GM21825 (cell line): Measurements from ENCODE around the gene OR7G2.

Experiments used
- ATAC-seq: cut with Tn5 transposase; IDR thresholded peaks from one replicate; pipeline ENCODE4 v1.9.1; 2021; ENCODE audit warnings: mild to moderate bottlenecking, moderate library complexity; ENCODE audit not compliant: unreplicated experiment

Gene OR7G2

DNA sequence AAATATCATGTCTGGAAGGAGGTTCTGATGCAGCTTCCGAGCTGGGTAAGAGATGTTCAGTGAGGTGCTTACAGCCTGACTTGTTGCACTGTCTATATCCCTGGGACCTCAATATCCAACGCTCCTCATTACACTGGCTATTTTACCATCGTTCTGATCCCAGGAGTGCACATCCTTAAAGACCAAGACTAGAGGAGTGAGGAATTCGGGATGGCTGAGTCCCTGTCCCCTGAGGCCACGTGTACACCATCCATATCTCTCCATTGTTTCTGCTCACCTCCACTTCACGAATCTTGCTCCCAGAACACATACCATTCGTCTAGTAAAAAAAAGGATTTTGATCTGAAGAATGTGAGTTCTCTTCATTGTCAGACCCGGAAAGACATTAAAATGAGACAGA is at the start of gene OR7G2:
Gene OR7G2 (minus strand): TSS at position 101 of the 400 bp plus-strand sequence. CDS start 4,232 bp downstream, outside the sequence.
- ATAC-seq: no peak

DNA sequence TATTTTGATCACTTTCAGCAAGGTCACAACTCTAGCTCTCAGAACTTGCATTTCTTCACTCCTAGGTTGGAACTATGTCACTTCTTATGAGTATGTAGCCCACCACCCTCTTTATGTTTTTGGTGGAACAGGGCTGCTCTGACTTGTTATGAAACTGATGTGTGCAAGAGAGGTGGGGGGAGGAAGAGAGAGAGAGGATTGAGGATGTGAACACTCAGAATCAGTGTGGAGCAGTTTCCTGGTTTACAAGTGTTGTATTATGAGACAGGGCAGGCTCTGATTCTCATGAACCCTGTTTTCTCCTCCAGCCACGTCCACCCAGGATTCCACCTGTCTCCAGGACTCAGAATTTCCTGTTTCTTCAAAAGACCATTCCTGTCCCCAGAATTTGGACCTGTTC is 49.0 kb upstream of the OR7G2 start:
- no peak for ATAC-seq

DNA sequence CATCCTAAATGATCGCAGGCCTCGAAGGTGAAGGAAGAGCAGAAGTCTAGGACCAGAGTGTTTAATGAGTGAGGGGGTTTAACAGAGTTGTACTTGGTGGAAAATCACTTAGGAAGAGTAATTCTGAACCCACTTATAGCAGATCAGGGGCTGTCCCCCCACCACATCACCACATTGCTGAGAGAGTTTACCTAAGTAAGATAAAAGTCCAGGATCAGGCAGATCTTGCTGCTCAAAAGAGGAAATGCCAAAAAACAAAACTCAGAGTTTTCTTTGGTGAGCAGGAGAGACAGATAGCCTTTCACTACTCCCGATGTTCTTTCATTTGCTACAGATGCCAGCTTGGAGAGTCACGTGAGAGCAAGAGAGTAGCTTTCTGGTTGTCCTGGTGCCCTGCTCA is 48.3 kb upstream of the OR7G2 start:
- no peak for ATAC-seq

DNA sequence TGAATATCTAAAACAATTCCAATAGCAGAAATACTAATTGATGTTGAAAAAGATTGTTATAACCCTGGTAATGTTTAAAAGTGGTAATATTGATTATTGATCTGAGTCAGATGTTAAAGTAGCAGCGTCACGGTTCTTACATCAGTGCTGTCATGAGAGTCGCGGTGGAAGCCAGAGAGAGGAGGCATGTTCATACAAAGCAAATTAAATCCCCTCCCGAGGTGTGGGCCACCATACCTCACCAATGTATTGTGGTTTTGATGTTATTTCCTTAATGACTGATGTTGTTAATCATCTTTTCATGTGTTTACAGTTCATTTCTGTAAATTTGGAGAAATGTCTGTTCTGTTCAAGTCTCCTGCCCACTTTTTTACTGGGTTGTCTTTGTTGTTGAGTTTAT is 44.1 kb upstream of the OR7G2 start:
- ATAC-seq: no peak

DNA sequence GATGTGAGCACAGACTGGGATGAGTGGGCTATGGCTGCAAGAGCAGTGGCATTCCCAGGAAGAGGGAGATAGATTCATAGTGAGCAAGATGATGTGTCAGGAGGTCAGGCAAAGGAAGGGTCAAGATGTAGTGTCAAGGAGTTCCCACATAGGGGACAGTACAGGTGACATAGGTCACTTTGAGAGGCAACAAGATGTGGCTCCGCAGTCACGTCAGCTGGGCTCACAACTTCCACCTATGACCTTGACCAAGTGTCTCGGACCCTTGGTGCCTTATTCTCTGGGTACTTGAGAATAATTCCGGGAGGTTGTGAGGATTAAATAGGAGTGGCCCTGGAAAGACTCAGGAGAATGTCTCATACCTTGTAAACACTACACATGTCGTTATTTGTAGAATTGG is 43.4 kb upstream of the OR7G2 start:
- ATAC-seq: no peak

DNA sequence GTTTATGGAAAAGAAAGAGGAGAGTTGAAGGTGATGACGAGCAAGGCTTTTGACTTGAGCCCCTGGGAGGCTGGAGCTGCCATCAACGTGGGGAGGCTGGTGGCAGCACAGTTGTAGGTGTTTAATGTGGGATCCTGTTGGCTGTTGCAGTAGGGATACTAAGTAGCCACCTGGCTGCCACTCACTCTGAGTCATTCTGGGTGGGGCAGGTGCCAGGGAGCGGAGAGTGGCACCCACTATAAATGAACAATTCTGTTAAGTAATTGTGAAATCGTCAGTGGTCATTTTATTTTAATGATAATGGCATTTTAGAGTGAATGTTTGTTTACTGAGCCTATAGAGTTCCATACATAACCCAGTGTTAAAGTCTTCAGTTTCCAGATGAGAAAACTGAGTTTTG is 42.7 kb upstream of the OR7G2 start:
- ATAC-seq: no peak

DNA sequence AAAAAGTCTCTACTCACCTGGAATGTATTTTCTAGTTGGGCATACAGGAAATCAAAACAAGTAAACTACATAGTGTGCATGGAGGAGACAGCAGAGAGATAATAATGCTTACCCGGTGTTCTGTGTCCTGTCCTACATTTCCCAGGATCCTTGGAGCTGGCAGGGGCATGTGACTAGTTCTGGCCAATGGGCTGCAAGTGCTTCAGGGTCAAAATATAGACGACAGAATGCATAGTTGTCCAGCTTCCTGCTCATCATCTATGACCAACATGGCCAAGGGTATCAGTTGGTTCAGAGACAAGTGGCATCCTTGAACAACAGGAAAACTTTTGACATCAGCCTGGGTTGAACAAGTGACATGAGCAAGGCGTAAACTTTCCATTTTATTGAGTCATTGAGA is 41.4 kb upstream of the OR7G2 start:
- no peak for ATAC-seq

DNA sequence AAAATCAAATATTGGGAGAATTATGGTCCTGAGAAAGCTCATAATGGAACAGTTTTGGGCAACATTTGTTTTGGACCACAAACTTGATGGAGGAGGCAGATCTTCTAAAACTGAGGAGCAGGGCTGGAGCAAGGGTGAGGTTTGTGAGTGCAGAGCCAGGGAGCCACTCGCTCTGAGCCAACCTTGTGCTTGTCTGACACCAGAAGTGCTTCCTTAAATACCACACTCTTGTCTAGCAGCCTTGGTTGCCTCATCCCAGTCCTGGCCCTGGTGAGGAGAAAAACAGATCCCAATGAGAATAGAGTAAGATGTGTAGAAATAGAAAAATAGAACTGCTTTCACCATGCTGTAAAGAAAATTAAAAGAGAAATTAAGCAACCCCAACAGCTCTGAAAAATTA is 39.6 kb upstream of the OR7G2 start:
- no peak for ATAC-seq

DNA sequence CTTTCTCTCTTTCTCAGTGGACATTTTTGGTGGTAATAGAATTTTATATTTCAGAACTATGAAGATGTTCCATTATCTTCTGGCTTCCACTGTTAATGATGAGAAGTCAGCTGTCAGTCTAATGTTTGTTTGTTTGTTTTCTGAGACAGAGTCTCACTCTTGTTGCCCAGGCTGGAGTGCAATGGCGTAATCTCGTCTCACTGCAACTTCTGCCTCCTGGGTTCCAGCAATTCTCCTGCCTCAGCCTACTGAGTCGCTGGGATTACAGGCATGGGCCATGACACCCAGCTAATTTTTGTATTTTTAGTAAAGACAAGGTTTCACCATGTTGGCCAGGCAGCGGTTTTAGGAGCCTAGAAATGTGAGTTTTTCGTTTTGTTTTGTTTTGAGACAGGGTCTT is 37.6 kb upstream of the OR7G2 start:
- no peak for ATAC-seq

DNA sequence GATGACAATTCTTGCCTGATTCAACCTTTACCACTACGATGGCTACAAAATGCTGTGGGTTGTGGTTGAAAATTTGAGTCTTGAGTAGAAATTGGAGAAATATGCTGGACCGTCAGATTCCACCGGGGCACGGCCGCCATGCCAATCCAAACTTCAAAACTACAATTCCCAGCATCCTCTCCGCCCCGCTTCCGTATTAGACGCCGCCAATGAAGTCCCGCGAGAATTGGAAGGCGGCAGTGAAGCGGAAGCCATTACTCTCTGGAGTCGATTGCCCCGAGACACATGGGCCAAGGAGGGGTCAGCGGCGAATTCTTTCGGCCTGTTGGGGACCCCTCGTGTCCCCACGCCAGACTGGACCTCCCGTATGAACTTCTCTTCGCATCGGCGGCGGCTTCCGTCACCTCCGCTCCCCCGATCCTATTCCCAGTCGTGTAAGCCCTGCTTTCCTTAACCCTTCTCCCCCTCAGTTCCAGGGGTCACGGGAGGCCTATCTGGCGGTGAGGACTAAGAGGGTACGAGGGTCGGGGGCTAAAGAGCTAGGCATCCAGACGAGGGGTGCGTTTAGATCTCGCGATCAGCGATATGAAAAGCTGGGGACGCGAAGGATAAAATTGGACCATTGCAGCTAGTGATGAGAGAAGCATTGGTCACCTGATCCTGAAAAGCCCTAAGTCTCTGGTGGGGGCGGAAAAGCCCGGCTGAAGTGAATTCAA is 33.0 kb upstream of the OR7G2 start, which contains the start of gene ZNF317:
Gene ZNF317 (plus strand): TSS at position 239 of the 716 bp plus-strand sequence. CDS start 15,620 bp downstream, outside the sequence.
- ATAC-seq: peak; percentile 94

DNA sequence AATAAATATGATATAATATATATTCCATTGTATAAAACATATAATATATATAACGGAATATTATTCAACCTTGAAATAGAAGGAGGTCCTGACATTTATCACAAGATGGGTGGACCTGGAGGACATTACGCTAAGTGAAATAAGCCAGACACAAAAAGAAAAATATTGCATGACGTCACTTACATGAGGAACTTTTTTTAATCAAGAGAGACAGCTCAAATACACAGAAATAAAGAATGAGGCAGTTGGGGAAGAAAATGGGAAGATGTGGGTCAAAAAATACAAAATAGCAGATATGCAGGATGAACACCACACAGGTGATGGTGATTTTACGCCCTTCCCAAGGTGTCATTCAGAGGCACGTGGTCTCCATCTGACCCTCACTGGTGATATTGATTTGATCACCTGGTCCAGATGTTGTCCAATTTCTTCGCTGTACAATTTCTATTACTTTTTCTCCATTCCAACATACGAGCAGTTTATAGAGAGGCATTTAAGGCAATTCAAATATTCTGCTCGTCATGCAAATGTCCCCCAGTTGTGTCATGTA is 32.4 kb upstream of the OR7G2 start:
- no peak for ATAC-seq

DNA sequence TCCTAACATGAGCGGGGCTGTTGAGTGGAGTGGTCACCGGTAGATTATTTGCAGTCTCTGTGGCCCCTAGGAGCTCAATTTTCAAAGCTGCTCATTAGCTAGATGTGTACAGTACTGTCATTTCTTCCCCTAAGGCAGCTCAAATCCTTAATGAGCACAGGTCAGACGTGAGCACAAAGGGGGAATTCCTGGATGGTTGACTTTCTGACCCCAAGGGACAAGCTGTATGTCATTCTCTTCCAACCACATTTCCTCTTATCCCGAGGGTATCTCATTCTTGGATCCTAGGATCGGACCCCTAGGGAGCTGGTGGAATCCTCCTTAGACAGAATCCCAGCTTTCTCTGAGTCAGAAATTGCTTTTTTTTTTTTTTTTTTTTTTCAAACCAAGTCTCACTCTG is 25.1 kb upstream of the OR7G2 start:
- ATAC-seq: no peak

DNA sequence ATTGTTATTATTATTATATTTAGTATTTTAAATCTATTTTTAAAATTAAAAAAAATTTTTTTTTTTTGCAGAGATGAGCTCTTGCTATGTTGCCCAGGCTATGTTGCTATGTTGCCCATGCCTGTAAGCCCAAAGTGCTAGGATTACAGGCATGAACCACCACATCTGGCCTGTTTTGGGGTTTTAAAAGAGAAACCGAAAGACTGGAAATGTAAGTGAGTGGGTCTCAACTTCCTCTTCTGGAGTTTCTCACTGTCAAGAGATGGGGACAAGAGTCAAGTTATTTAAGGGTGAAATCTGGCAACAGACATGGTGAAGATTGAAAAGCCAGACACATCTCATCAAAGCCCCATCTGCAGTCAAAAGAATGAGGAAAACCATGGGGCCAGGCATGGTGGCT is 23.7 kb upstream of the OR7G2 start:
- ATAC-seq: no peak

DNA sequence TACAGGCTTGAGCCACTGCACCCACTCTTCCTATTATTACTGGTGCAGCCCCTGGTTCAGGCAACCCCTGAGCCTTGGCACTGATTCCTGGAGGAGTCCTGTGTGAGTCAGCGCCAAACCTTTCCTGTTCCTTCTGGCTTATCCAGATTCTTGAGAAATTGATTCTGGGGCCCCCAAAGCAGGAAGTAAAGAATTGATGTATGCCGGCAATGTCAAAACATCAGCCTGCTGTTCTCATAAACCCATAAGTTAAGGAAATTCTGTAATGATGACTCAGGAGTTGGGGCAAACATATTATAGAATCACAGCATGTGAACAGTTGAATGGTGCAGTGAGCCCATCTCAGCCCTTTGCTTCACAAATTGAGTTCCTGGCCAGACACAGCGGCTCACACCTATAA is 20.9 kb upstream of the OR7G2 start:
- ATAC-seq: no peak

DNA sequence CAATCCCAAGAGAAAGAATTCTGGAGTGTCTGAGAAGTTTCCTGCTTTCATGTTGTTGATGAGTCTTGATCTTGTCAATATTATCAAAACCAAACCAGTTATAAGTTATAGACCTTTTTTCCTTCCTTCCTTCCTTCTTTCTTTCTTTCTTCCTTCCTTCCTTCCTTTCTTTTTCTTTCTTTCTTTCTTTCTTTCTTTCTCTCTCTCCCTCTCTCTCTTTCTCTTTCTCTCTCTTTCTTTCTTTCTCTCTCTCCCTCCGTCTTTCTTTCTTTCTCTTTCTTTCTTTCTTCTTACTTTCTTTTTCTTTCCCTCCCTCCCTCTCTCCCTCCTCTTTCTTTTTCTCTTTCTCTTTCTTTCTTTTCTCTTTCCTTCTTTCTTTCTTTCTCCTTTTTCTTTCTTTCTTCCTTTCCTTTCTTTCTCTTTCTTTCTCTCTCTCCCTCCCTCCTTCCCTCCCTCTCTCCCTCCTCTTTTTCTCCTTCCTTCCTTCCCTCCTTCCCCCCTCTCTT is 19.7 kb upstream of the OR7G2 start, which contains the start of gene OR7G3:
Gene OR7G3 (minus strand): TSS at position 51 of the 506 bp plus-strand sequence. CDS start 0 bp downstream, at position 51.
- ATAC-seq: no peak

DNA sequence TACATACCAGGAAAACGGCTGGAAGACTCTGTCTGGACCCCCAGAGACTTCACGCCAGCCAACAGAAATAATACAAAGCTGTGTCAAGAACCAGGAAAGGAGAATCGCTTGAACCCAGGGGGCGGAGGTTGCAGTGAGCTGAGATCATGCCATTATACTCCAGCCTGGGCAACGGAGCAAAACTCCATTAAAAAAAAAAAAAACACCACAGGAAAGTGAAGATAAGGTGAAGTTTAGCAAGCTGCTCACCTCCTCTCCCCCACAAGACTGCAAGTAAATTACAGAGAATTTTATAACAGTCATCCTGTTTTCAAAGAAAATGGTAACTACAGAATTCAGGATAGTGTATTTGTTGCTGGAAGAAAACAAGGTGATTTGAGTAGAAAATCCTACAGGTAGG is 9.3 kb upstream of the OR7G2 start:
- ATAC-seq: no peak

DNA sequence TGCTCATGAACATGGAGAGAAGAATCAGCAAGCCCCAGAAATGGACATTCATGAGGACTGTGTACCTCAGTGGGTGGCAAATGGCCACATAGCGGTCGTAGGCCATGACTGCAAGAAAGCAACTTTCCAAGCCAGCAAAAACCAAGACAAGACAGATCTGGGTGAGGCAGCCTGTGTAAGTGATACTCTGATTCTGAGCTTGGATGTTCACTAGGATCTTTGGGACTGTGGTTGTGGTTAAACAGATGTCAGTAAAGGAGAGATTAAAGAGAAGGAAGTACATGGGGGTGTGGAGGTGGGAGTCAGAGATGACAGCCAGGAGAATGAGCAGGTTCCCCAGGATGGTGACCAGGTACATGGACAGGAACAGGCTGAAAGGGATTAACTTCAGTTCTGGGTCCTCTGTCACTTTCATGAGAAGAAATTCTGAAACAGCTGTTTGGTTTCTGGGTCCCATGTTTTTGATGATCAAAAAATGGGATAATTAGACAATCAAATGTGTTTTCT is 8.1 kb upstream of the OR7G2 start, which contains the start of gene OR7G1:
Gene OR7G1 (minus strand): TSS at position 457 of the 507 bp plus-strand sequence. CDS start 0 bp downstream, at position 457.
- ATAC-seq: no peak

DNA sequence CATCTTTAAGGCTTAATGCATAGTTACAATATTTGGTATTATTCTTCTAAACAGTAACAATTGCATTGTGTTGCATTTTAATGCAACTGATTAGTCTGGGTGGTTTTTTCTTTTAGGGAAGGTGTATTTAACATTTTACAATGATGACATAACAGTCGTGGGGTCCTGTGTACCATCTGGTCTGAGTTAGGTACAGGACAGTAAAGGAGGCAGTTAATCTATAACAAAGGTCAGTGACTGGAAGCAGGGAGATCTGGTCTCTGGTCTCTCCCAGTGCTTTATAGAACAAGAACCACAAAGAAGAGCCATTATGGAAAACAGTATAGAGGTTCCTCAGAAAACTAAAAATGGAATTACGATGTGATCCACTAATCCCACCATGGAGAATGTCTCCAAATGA is 2.7 kb upstream of the OR7G2 start:
- no peak for ATAC-seq

DNA sequence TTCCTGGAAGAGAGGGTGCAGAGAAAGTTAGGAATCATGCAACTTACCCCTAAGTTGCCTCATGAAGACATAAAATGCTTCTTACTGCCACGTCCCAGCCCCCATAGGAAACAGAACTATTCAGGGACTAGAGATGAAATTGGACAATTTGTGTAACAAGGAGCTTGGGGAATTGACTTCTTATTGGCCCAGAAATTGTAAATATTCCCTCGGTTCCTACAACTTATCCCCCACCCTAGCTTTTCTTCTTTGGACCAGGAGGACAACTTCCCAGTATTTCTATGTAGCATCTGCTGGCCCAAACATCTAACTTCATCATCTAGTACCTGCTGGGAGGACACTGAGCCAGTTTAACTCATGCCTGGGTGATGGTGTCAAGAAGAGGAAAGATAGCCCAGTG is 20.5 kb downstream of the OR7G2 start, which contains the start of gene OR1M1:
Gene OR1M1 (plus strand): TSS at position 301 of the 400 bp plus-strand sequence. CDS start 6,184 bp downstream, outside the sequence.
- ATAC-seq: no peak

DNA sequence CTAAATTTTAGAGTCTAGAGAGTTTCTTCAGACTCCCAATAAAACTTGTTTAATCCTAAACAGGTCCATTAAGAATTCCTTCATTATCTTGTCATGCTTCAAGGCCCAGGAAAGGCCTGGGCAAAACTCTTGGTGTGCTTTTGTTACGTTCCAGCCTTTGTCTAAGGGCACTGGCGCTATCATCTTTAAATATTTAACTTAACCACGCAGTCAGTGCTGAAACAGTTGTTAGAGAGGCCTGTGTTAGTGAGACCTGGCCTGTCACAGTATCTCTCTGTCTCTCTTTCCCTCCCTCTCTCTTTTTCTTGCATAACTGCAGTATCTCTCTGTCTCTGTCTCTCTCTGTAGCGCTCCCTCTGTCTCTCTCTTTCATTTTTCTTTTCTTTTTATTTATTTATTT is 28.6 kb downstream of the OR7G2 start:
- ATAC-seq: no peak

DNA sequence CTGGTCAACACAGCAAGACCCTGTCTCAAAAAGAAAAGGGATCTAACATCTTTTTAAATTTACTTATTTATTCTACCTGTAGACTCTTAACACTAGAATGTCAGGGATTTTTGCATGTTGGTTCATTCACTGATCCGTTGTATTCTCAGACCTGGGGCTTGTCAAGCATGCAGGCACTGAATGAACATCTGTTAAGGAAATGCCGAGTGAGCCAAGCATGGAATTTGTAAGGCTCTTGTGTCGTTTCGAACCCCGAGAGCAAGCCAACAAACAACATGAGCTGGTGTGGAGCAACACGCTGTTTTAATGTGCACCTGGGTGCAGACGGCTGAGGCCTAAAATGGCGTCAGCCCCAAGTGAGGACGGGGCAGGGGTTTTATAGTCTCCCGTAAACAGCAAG is 30.4 kb downstream of the OR7G2 start:
- ATAC-seq: no peak
